ENCODE measurements around the gene HS1BP3. TPM values are rescaled to one million over a fixed set of nuclear protein-coding genes. Genes with fewer than 3 reads are reported as not detected.
A peak's percentile ranks its signal among the peaks of the same experiment; 100 is the strongest.

Gene HS1BP3
- total and polyA plus RNA-seq, 10 donors = 8.8 to 38.0 (median 25.9) TPM

DNA sequence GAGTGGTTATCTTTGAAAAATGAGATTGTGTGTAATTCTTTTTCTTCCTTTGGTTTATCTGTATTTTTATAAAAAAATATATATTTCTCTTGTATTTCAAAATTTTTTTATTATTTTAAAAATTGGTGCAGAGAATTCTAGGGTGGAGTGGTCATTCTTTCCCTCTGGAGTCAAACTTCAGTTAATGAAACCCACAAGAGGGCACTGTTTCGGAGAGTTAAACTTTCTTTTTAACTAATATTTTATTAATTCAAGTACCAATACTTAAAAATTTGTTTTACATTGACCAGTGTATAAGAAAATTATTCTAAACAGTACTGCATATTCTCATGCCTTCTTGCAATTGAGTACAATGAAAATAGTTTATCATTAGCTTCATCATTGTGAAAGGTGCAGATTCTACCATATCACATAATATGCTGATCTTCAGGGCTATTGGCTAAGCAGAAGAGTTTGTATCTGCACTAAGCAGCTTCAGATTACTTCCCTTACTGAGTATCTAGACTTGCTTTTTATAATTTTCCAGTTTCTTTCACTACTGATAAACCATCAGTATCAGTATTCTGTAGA, 50.1 kb downstream of the HS1BP3 start:
- intact Hi-C loops (cut with DNase I; ENCODE audit: low total_unique reads) = no loop called here
- no peaks in the 10 kb centered on the region for H3K36me3 ChIP-seq
- peaks cover 23 to 60% (median 45%) of the 10 kb centered on the region in 6 donors for H3K4me1 ChIP-seq
- 63 to 73% (median 66%) methylated on average over 1 of the region's 1 CpG for WGBS, 5 donors
- no peaks in the 10 kb centered on the region for H3K9me3 ChIP-seq
- H3K4me3 ChIP-seq = no peak overlapping the region
- no peak for TF ChIP-seq POLR2A (IDR thresholded peaks at IDR 0.05)
- TF ChIP-seq, protein P1, sequence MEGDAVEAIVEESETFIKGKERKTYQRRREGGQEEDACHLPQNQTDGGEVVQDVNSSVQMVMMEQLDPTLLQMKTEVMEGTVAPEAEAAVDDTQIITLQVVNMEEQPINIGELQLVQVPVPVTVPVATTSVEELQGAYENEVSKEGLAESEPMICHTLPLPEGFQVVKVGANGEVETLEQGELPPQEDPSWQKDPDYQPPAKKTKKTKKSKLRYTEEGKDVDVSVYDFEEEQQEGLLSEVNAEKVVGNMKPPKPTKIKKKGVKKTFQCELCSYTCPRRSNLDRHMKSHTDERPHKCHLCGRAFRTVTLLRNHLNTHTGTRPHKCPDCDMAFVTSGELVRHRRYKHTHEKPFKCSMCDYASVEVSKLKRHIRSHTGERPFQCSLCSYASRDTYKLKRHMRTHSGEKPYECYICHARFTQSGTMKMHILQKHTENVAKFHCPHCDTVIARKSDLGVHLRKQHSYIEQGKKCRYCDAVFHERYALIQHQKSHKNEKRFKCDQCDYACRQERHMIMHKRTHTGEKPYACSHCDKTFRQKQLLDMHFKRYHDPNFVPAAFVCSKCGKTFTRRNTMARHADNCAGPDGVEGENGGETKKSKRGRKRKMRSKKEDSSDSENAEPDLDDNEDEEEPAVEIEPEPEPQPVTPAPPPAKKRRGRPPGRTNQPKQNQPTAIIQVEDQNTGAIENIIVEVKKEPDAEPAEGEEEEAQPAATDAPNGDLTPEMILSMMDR (IDR thresholded peaks at IDR 0.05 in 8 of 11, conservative IDR thresholded peaks at IDR 0.05 in 3 of 11) = peak in 6 of 11 experiments; percentile 16 to 56 (median 32)
- DNase-seq = no peak
- H3K27me3 ChIP-seq (replicated peaks in 1 of 7) = no peaks in the 10 kb centered on the region
- peak overlapping the region in 1 of 8 donors; percentile 82 for H3K27ac ChIP-seq

DNA sequence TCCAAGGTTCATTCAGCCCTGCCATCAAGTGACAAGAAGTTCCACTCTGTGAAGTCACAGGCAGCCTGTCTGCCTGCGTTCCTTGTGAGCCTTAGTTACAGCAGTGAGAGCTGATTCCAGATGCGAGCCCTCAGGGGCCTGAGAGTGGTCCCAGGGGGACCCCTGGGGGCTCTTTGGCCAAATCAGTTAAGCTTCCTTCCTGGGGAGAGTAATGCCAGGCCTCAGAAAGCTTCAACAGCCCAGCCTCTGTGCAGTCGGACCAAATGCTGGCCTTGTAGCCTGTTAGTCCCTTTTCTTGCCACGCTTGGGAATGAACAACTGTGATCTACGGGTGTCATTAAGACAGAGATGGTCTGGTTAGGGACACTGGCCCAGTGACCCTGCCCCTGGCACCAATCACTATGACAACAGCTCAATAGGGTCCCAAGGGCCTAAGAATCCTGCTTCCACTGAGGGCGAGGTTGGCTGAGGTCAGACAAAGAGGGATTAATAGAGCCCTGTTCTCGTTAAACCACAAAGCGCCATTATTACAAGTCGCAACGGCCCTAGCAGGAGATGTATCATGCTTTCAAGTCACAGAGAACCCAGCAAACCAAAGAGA, 50.9 kb downstream of the HS1BP3 start:
- H3K27ac ChIP-seq = peak overlapping the region in 7 of 8 donors; percentile 13 to 86 (median 78)
- no peaks in the 10 kb centered on the region for H3K27me3 ChIP-seq (replicated peaks in 1 of 7)
- H3K9me3 ChIP-seq = no peaks in the 10 kb centered on the region
- peaks cover 30 to 66% (median 54%) of the 10 kb centered on the region in 6 donors for H3K4me1 ChIP-seq
- TF ChIP-seq POLR2AphosphoS5 (IDR thresholded peaks at IDR 0.05) (no peak), POLR2A (IDR thresholded peaks at IDR 0.05) (no peak)
- TF ChIP-seq, protein P1 (IDR thresholded peaks at IDR 0.05 in 8 of 11, conservative IDR thresholded peaks at IDR 0.05 in 3 of 11) = no peak
- H3K4me3 ChIP-seq = no peak overlapping the region
- no peaks in the 10 kb centered on the region for H3K36me3 ChIP-seq
- 82 to 89% (median 86%) methylated on average over 6 to 10 of the region's 10 CpGs for WGBS, 5 donors
- intact Hi-C loops (cut with DNase I; ENCODE audit: low total_unique reads) = no loop called here
- DNase-seq = peak; percentile 47

DNA sequence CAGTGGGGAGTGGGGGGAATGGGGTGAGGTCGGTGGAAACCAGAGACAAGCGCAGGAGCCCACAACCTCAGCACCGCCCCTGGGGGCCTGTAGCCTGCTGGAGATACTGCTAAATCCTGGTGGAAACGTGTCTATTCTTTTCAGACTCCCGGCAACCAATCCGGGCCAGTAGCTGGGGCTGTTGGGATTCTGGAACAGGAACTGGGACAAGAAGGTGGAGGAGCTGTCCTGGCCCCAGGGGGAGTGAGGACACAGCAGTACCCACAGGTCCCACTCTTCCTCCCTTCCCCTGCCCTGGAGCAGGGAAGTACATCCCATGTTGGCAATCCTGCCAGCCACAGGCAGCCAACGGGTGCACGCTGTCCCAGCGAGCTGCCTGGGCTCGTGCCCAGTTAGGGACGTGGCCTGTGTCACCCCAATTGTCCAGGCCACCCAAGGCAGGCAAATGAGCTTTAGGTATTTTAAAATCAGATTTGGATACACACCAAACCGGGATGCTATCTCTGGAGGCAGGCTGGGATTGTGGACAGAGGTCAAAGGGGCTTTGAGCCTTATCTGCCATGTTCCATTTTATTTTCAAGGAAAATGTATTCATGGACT, 51.8 kb downstream of the HS1BP3 start:
- DNase-seq = peak; percentile 89
- WGBS, 5 donors = 65 to 73% (median 67%) methylated on average over 7 to 12 of the region's 12 CpGs
- intact Hi-C loops (cut with DNase I; ENCODE audit: low total_unique reads) = no loop called here
- H3K4me1 ChIP-seq = peaks cover 39 to 69% (median 61%) of the 10 kb centered on the region in 6 donors
- no peaks in the 10 kb centered on the region for H3K27me3 ChIP-seq (replicated peaks in 1 of 7)
- no peaks in the 10 kb centered on the region for H3K36me3 ChIP-seq
- no peak for TF ChIP-seq POLR2A (IDR thresholded peaks at IDR 0.05)
- TF ChIP-seq POLR2AphosphoS5 (IDR thresholded peaks at IDR 0.05) = peak; percentile 90 to 94 (median 93)
- H3K9me3 ChIP-seq = no peaks in the 10 kb centered on the region
- peak overlapping the region; percentile 26 to 86 (median 76) for H3K27ac ChIP-seq
- no peak overlapping the region for H3K4me3 ChIP-seq

DNA sequence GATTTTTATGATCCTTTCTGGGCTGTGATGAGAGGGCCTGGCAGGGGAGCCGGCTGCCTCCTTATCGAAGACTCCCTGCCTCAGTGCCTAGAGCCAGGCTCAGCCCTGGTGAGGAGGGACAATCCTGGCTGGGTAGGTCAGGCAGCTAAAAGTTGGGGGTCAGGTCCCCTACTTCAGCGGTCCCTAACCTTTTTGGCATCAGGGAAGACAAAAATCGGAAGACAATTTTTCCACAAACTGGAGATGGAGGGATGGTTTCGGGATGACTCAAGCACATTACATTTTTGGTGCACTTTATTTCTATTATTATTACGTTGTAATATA, 53.1 kb downstream of the HS1BP3 start:
- Histone ChIP-seq H3K27ac (peak overlapping the region; percentile 73 to 91 (median 80)), H3K27me3 (replicated peaks in 1 of 7) (no peaks in the 10 kb centered on the region), H3K9me3 (no peaks in the 10 kb centered on the region), H3K4me3 (no peak overlapping the region), H3K4me1 (peaks cover 48 to 82% (median 70%) of the 10 kb centered on the region in 6 donors), H3K36me3 (no peaks in the 10 kb centered on the region)
- TF ChIP-seq, protein P1 (IDR thresholded peaks at IDR 0.05 in 8 of 11, conservative IDR thresholded peaks at IDR 0.05 in 3 of 11) = no peak
- TF ChIP-seq POLR2A (IDR thresholded peaks at IDR 0.05) = no peak
- no peak for TF ChIP-seq POLR2AphosphoS5 (IDR thresholded peaks at IDR 0.05)
- peak; percentile 47 for DNase-seq
- WGBS, 5 donors = 83 to 92% (median 88%) methylated on average over 6 of the region's 6 CpGs
- intact Hi-C loops (cut with DNase I; ENCODE audit: low total_unique reads) = no loop called here

Data from spleen (tissue), 11 donors.